ENCODE results near the gene CACNA1C.

CACNA1C gene

DNA sequence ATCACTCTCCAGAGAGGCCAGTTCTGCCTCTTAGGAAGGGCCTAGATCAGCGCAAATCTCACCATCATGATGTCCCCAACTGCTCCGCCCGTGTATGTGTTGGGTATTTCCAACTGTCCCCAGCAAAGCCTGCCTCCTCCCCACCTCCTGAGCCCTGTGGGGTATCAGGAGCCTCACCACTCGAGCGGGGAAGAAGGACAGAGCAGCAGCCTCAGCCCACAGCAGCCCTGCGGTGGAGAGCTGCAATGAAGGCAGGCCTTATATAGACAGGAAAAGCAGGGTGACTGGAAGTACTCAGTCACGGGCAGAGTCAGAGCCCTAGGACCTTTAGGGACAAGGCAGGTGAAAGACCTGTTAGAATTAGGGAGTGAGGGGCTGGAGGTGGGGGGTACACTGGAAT is 358.2 kb downstream of the CACNA1C start:
- DNase-seq (ENCODE audit: low read depth, low spot score) = no peak

DNA sequence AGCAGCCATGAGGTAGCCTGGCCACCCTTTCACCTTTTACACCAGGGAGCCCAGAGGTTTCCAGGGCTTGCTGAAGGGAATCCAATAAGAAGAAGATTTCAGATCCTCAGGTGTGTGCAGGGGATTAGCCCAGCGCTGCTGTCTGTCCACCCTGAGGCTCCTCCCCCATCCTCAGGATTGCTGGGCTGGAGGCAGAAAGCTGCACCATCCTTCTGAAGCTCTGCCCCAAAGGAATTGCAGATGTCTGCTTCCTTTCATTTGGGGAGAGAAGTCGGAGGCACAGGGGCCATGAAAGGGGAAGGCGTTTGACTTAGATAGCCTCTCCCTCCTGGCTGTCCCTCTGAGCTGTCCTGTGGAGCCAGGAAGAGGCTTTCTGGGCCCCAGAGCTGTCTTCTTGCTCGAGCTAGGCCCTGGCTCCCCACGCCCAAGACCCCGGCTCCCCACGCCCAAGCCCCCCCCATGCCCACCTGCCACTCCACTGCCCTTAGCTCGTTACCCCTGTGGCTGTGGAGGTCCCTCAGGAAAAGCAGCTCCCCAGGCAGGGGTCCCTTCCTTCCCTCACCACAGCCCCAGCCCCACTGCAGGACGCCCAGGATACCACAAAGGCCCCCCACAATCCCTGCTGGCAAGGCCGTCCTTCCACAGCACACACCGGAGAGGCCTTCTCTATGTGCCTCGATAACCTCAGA is 359.0 kb downstream of the CACNA1C start:
- no peak for DNase-seq (ENCODE audit: low read depth, low spot score)

DNA sequence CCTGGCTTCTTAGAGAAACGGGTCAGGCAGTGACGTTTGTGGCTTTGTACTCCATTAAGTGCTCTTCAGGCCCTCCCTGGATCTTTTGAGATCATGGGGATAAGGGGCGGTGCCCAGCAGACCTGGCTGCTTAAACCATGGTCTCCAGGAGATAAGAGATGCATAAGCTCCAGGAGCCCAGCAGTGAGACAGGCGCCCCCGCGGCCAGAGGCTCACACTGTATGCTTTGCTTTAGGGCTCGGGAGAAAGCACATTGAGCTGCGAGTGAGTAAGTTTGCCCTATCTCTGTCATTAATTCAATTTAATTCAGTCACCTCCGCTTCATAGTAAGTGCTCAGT is 359.5 kb downstream of the CACNA1C start:
- DNase-seq (ENCODE audit: low read depth, low spot score) = no peak

DNA sequence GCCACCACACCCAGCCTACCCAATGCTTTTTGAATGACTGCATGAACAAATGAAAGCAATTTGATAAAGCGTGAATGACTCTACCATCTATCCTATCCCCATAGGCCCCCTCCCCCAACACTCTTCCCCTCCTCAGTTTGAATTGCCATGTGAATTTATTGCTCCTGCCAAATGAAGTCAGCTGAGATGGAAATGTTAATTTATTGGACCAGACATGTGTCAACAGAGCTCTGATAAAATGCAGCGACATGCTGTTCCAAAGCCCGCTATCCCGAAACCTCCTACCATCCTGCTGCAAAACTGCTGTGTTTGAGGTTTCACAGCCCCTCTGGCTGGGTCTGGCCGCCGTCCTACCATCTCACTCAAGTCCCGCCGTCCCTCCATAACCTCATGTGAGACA is 360.5 kb downstream of the CACNA1C start:
- no peak for DNase-seq (ENCODE audit: low read depth, low spot score)

DNA sequence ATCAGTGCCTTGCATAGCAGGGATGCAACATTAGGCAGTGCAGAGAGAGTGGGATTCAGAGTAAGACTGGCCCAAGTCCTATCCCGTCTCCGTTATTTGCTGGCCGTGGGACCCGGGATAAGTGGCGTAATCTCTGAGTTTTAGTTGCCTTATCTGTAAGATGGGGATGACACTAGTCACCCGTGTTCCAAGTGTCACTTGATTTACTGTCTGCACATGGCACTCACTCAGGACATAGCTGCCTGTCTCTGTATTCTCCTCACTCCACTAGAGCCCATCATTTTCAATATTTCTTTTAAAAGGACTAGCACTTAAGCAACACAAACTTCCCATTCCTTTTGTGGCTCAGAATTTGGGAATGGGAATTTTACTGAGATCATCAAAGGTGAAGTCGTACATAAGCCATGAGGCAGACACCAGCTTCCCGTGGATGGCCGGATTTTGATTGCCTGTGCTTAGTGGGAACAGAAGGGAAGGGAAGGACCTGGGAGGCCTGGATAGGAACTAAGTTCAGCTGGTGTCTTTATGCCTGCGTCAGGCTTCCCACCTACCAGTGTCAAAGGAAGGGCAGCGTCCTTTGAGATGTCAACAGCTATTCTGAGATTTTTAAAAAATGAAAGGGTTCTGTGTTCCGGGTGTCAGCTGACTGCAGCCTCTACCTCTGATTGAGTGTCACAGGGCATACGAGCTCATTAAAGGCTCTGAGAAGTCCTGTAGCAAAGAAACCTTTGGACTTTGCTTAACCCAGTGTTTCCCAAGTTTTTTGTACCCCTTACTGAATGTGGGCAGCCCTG is 361.4 kb downstream of the CACNA1C start:
- DNase-seq (ENCODE audit: low read depth, low spot score) = no peak

DNA sequence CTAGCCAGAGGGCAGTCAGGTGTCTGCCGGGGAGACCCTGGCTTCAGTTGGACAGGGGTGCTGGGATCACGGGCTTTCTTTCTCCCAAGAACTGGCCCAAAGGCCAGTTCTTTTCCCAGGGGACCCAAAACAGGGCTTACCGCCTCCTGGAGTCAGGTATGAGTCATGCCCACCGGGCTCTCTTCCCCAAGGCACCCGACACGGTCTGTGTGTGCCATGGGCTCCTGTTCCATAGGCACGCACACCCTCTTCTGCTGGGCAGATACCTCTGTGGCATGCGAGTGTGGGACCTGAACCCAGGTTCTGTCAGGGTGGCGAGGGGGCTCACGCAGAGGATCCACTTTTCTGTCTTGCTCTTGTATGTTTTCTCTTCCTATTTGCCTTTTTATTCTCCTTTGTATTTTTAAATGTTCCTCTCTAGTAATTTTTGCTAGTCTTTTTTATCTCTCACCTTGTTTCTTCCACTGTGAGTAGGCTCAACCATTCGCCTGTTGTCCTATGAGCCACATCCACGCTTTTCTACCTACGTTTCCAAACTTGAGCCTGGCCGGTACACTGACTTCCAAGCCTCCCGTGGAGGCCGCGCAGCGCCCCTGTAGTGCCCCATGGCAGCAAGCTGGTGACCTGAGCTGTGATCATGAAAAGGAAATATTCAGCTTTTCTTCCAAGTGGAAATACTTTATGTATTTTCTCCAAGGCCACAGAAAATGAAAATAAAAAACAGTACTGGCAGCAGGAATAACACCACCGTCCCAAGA is 362.2 kb downstream of the CACNA1C start:
- DNase-seq (ENCODE audit: low read depth, low spot score) = no peak

DNA sequence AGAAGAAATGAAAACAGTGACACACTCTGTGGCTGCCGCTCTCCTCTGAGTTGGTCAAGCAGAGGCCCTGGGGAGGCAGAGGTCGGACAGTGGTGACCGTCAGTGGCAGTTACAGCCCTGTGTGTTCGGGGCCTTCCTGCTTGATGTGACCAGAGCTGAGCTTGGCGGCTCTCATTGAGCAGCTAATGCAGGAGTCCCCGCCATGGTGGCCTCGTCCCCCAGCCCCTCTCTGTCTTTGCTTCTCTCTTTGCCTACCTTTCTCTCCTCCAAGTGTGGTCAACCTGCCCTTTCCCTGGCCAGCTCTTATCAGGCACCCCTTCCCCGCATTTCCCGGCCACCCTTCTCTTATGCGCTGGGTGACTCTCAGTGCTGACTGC is 362.8 kb downstream of the CACNA1C start:
- DNase-seq (ENCODE audit: low read depth, low spot score) = no peak

DNA sequence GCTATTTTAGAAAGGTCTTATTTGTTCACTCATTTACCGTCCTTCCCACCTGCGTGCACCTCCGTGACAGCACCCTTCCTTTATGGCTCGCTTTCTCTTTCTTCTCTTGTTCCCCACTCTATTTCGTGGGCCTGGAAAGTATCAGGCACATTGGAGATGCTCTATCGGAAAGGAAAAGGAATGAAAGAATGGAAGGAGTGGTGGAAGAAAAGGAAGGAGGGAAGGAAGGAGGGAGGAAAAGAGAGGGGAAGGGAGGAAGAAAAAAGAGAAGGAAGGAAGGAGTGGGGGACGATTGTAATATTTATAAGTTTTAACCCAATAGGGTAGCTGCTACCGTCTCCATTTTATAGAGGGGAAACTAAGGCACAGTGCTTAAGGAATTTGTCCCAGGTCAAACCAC is 363.4 kb downstream of the CACNA1C start:
- DNase-seq (ENCODE audit: low read depth, low spot score) = no peak

DNA sequence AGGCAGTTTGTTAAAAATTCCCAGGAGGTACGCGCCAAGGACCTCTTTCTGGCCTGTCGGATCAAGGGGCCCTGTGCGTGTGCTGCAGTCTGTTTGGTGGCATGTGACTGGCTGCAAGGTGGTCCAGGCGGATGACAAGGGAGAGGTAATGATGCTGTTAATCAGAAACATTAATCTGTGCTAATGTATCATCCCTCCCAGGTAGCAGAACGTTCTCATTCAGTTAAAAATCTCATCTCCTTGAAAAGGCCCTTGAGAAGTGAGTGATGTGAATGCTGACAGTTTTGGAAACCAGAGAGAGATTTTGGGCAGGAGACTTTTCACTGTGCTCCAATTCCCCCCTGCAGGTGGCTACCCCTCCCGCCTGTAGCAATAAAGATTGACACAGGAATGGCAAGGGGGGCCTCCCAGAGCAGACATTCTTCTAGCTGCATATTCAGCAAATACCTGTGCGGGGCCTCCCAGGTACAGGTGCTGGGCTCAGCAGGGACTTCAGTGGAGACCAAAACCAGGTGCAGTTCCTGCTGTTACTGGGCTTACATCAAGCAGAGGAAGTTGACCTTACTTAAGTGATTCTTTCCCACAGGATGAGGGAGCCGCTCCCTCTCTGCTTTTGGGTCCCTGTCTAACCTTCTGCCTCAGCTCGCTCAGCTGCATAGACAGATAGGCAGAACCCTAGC is 364.8 kb downstream of the CACNA1C start:
- DNase-seq (ENCODE audit: low read depth, low spot score) = no peak

DNA sequence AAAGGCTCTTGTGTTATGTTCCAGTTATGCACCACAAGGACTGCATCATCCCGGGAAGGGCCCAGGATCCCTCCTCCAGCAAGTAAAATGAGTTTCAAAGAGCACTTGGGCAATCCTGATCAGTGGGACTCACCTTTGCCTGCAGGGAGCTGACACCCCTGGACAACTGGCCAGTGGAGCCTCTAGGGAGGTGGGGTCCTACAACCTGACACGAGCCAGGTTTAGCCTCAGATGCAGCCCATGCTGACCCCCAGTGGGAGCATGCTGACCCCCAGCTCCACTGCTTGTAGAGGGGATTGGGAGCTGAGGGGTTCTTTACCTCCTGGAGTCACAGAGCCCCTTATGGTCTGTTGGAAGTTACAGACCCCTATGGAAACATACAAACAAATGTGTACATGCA is 365.8 kb downstream of the CACNA1C start:
- no peak for DNase-seq (ENCODE audit: low read depth, low spot score)

DNA sequence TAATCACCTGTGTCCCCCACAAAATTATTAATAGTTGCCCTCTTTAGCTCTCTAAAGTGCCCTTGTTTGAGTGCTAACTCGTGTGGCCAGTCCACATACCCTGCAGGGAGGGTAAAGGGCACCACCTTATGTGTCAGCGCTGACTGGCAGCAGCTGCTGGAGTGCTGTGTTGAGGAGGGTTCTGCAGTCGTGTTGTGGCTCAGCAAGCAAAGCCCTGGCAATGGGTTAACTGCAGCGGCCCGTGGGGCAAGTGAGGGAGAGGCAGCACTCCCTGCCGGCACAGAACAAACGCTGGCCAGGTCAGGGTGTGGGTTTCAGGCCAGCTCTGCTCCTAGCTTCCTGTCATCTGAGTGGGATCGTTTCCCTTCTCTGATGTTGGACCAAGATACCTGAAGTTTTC is 369.8 kb downstream of the CACNA1C start:
- no peak for DNase-seq (ENCODE audit: low read depth, low spot score)

DNA sequence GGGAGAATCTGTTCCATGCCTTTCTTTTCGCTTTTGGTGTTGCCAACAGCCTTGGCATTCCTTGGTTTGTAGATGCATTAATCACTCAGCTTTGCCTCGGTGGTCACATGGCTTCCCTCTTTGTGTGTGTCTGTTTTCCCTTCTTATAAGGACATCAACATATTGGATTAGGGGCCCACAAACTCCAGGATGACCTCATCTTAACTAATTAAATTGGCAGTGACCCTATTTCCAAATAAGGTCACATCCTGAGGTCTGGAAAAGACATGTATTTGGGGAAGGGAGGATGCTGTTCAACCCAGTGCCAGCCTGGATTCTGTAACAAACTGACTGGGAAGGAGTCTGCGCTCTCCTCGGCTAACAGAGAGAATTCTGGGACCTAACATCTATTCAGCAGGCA is 376.2 kb downstream of the CACNA1C start:
- no peak for DNase-seq (ENCODE audit: low read depth, low spot score)

DNA sequence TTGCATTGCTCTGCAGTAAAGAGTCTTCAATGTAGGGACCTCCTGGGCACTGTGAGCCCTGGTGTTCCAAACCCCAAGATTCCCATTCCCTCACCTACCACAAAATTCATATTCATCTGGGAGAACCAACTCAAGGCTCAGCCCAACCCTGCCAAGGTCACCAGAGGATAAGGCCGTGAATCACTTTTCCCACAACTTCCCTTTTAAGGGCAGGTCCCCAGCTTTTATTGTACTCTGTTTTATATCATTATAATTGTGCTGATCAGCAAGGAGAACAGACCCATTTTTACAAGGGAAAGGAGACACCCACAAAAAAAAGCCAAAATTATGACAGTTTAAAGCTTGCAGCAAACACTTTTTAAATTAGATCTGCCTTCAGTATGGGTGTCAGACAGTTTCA is 379.0 kb downstream of the CACNA1C start:
- no peak for DNase-seq (ENCODE audit: low read depth, low spot score)

DNA sequence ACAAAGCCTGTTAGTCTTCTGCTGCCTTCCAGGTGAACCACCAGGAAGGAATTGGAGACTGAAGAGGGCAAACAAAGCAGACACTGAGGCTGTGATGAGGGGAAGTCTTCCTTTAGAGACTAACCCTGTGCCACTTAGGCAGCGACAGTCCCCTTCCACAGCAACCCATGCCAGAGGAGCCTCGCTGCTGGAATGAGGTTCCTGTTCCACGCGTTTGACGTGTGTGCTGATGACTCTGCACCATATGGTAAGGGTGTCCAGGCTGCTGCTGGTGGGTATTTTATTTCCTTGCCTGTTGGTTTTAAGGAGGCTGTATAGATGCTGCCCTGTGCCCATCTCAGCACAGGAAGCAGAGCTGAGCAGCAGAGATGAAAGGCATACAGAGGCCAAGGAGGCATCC is 380.1 kb downstream of the CACNA1C start:
- no peak for DNase-seq (ENCODE audit: low read depth, low spot score)

DNA sequence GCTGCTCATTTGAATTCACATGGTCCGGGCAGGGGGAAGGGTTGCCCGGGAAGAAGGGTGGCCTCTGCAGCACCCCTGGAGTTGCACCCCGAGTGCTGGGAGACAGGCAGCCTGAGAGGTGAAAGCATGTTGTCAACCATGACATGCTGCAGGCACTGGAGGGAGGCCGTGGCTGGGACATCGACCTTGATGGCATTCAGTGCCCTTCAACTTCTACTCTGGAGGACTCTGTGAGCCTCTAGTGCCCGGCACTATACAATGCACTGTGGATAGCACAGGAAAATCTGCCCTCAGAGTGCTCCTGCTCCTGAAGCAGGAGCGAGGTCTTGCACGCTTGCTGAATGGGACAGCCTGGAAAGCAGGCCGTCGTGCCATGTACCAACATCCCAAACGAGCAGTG is 382.7 kb downstream of the CACNA1C start:
- DNase-seq (ENCODE audit: low read depth, low spot score) = no peak

DNA sequence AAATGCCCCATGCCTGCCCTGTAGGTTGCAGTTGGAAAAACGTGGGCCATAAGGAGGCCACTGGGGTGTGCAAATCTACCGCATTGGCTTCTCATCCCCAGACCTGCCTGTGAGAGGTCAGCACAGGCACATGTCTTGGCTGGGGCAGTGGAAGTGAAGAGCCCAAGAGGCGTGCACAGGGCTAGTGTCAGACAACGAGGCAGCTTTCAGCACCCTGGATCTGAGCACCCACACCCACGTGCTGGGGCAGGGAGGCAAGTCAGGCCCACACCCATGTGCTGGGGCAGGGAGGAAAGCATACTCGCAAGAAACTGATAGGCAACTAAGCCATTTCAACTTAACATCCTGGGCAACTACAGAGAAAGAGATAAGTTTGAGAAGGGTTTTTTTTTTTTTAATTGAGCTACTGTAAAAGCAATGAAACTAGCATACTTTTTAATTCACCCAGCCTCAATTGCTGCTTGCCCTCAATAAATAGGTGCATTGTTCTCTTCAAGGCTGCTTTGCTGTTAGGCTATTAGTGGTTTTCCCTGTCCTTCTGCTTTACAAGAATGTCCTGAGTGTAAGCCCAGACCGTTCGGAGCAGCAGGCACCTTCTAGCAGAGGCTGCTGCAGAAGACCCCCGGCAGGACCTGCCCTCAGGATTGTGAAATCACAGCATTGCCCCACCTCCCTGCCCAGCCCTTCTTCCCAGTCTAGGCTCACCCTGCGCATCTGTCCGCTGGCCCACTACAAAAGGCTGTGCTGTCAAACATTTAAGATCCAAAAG is 386.7 kb downstream of the CACNA1C start:
- DNase-seq (ENCODE audit: low read depth, low spot score) = no peak

DNA sequence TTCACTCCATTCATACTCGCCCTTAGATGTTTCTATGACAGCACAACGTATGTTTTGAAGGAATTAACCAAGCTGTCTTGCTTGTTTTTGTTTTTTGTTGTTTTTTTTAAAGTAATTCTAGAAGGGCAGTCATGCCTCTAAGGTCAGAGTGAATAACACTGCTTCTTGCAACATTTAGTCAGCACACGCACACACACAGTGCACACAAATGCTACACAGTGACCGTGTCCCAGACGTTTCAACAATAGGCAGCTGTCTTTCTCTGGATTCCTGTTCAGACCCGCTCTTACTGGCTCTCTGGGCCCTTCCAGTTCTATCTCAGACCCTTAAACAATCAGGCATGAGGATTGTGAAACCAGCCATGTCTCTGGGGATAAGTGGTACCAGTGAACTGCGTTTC is 391.0 kb downstream of the CACNA1C start:
- no peak for DNase-seq (ENCODE audit: low read depth, low spot score)

DNA sequence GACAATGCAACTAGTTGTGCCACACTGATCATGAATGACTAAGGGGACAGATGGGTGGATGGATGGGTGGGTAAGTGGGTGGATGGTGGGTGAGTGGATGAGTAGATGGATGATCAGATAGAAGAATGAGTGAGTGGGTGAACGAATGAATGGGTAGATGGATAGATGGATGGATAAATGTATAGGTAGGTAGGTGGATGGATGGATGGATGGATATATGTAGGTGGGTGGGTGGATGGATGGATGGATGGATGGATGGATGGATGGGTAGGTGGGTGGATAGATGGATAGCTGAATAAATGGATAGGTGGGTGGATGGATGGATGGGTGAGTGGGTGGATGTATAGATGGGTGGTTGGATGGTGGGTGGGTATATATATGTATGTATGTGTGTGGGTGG is 393.2 kb downstream of the CACNA1C start:
- DNase-seq (ENCODE audit: low read depth, low spot score) = no peak

DNA sequence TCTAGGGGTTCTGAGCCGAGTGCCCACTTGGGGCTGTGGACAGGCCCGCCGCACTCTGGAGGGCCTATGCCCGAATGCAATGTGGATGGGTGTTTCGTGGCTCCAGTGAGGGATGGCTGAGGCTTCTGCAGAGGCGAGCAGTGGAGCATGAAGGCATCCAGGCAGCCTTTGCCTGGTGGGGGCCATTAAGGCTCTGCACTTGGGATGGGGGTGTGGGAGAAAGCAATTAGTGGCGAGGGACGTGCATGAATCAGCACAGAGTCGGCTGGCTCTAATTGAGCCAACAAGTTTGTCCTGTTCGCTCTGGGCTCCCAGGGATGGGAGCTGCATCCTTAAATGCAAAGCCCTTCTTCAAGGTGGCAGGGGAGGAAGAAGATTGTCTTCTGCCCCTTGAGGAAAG is 395.1 kb downstream of the CACNA1C start:
- DNase-seq (ENCODE audit: low read depth, low spot score) = no peak

DNA sequence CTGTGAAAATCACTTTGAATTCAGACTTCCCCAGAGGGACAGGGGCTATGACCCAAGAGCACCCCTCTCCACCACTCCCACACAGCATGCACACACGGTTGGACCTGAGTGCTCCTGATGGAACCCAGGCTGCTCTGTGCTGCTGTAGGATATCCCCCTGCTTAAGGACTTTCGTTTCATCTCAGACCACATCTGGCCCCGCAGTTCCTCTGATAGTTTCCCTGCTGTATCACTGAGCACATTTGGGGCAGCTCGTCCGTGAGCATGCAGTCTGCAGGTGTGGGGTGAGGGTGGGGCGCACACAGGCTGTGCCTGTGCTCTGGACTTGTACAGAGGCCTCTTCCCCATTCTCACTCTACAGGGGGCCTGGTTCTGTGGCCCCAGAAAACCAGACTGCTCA is 396.8 kb downstream of the CACNA1C start:
- DNase-seq (ENCODE audit: low read depth, low spot score) = no peak

DNA sequence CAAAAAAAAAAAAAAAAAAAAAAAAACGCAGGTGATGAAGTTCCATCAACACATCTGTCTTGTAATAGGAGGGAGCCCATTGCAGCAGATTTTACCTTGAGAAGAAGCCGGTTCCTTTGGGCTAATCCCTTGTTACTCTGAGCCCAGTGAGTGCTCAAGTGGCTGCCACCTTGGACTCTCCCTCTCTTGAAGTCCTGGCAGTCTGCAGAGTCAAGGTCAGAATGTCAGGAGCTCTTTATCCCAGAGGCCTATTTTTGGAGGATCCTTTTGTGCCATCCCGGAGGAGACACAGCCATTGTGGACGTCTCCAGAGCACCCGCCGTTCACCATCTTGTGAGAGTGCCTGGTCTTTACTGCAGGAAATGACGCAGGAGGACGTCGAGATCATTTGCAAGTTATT is 397.8 kb downstream of the CACNA1C start:
- no peak for DNase-seq (ENCODE audit: low read depth, low spot score)

DNA sequence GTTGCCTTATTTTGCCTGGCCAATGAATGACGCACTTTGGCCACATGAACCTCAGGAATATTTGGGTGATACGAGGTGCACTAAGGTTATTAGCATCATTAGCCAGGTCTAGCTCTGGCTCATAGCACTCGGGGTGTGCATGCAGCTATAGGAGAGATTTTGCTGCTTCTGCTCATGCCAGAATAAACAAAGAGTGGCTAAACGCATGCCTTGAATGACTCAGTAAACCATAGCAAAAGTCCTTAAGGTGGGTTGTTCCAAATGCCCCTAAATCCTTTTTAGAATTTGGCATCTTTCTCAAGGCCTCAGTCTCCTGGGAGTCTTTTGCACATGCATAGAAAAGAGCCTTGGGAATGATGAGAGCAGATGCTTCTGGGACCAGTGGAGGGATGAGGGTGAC is 398.2 kb downstream of the CACNA1C start:
- no peak for DNase-seq (ENCODE audit: low read depth, low spot score)
